Measurements from ENCODE around the gene TBC1D17.

GRCh38 chr19:49837009-49837310 is 40.5 kb upstream of the TBC1D17 start:
- TF ChIP-seq CTCF (IDR thresholded peaks at IDR 0.05; ENCODE audit: low read depth, low read length, poor library complexity, severe bottlenecking), result no peak
- TF ChIP-seq EZH2phosphoT487 (IDR thresholded peaks at IDR 0.05; ENCODE audit: borderline replicate concordance, low read length), result no peak
